Skin epidermis (tissue), 12 donors: ENCODE data around the gene DOCK4.
"Not testable (repeated sequence)": the region's sequence is repeated elsewhere in the genome, so short reads cannot be mapped to it uniquely, and the experiment has no call there.

Experiments
- H3K27ac ChIP-seq, 21 experiments: fragments of 200-600 bp; sonication (generic) in 11 of 21; one replicate each; pipeline ENCODE4 v1.5.0; 2020; ENCODE audit warnings: mild to moderate bottlenecking in 3 of 21, inconsistent platforms in 2 of 21, moderate library complexity in 2 of 21
- H3K4me3 ChIP-seq, 7 experiments: fragments of 200-600 bp; sonication (generic) in 2 of 7; one replicate each; pipeline ENCODE4 v1.5.0; 2020; ENCODE audit warnings: inconsistent platforms in 2 of 7, mild to moderate bottlenecking in 2 of 7, moderate library complexity in 1 of 7

Gene DOCK4, protein sequence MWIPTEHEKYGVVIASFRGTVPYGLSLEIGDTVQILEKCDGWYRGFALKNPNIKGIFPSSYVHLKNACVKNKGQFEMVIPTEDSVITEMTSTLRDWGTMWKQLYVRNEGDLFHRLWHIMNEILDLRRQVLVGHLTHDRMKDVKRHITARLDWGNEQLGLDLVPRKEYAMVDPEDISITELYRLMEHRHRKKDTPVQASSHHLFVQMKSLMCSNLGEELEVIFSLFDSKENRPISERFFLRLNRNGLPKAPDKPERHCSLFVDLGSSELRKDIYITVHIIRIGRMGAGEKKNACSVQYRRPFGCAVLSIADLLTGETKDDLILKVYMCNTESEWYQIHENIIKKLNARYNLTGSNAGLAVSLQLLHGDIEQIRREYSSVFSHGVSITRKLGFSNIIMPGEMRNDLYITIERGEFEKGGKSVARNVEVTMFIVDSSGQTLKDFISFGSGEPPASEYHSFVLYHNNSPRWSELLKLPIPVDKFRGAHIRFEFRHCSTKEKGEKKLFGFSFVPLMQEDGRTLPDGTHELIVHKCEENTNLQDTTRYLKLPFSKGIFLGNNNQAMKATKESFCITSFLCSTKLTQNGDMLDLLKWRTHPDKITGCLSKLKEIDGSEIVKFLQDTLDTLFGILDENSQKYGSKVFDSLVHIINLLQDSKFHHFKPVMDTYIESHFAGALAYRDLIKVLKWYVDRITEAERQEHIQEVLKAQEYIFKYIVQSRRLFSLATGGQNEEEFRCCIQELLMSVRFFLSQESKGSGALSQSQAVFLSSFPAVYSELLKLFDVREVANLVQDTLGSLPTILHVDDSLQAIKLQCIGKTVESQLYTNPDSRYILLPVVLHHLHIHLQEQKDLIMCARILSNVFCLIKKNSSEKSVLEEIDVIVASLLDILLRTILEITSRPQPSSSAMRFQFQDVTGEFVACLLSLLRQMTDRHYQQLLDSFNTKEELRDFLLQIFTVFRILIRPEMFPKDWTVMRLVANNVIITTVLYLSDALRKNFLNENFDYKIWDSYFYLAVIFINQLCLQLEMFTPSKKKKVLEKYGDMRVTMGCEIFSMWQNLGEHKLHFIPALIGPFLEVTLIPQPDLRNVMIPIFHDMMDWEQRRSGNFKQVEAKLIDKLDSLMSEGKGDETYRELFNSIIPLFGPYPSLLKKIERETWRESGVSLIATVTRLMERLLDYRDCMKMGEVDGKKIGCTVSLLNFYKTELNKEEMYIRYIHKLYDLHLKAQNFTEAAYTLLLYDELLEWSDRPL (N-terminal part only)

DNA sequence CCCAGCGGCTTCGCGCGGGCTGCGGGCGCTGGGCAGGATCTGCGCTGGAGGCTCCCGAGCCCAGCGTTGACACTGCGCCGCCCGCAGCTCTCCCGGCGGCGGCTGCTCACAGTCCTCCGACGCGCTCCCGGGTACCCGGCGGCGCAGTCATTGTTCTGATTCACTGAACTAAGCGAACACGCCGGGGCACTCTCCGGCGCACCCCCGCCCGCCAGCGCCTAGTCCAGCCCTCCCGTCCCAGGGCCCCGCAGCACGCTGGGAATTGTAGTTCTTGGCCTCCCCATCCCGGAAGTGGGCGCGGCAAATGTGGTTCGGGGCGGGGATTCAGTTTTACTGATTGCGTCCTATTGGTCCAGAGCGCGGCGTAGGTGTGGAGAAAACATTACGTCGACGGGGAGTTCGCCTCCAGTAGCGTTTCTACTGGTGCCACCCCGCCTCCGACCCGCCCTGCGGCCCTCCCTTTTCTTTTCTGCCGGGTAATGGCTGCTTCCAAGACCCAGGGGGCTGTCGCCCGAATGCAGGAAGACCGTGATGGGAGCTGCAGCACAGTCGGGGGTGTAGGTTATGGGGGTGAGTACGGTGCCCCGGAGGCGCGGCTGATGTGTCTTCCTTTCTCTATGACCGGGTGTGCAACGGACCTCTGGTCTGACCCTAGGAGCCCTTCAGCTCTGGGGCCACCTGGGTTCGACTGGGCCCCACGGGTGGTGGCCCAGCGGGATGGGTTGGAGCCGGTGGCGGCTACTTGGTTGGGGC is at the start of gene DOCK4, which contains the start of gene ZNF277:
TSS of gene DOCK4 (minus strand) at position 162 of the 753 bp plus-strand sequence. CDS start 261 bp downstream, outside the sequence.
TSS of gene ZNF277 (plus strand) at position 458 of the 753 bp plus-strand sequence. CDS start at position 480, 22 bp downstream.
- Histone ChIP-seq H3K27ac (peak within 1 kb of the TSS; percentile 15 to 90 (median 79)), H3K4me3 (peak within 1 kb of the TSS; percentile 69 to 98 (median 85))

DNA sequence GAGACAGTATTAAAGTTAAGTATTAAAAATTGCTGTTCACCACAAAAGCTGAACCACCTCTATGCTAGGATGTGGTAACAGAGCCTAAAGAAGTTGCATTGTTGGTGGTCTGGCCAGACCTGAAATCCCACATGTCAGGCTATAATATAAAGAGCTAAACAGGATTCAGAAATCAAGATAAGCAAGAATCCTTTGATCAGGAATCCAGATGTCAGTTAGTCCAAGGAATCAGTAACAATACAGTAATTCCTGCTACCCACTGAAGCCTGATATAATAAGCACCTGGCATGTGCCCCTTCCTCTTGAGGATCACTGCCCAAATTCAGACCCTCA is 49.2 kb upstream of the DOCK4 start:
- H3K4me3 ChIP-seq = no peak overlapping the region
- no peak overlapping the region for H3K27ac ChIP-seq

DNA sequence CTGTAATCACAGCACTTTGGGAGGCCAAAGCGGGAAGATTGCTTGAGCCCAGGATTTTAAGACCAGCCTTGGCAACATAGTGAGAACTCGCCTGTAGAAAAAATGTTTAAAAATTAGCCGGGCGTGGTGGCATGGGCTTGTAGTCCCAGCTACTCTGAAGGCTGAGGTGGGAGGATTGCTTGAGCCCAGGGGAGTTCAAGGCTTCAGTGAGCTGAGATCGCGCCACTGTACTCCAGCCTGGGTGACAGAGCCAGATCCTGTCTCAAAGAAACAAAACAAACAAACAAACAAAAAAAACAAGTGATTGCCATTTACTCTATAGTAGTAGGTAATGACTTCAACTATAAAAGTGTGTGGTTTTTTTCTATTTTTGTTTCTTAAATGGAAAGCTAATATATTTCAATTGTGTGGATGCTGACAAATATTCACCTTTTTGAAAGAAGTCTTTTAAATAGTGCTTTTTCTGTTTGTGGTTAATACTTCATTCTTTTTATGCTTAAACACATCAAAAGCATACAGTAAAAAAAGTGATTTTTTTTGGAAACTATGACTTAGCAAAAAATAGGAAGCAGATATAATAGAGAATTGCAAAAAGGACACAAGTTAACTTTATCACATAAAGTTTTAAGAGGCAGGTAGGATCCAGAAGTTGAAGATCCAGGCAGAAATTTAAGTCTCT is 48.6 kb upstream of the DOCK4 start:
- Histone ChIP-seq H3K27ac (no peak overlapping the region), H3K4me3 (no peak overlapping the region)

DNA sequence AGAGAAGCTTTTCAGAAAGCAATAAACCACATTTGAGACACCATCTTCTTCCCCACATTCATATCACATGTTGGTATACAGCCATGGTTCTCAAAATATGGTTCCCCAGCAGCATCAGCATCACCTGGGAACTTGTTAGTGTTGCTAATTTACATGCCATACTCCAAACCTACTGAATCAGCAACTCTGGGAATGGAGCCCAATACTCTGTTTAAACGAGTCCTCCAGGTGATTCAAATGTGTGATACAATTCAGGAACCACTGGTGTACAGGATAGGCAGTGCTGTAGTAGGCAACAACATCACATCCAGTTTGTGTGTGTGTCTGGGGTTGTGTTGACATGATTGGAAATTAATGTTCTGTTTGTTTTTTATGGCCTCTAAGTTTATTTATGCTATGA is 48.0 kb upstream of the DOCK4 start:
- no peak overlapping the region for H3K4me3 ChIP-seq
- no peak overlapping the region for H3K27ac ChIP-seq

DNA sequence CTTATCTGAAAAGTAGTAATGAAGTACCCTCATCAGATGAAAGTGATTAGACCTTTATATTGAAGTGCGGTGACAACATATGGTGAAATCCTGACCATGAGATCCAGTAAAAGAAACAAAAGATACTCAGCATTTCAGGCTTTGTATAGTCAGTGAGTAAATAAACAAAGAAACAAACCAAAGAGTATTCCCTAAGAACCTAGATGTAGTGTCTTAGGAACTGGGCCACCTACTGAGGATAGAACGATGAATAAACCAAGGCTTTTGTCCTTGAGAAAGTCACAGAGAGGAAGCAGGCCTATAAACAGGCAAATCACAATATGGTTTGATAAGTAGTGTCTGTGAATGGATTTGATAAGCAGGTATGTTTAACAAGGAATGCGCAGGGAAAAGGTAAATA is 46.5 kb upstream of the DOCK4 start:
- H3K27ac ChIP-seq = no peak overlapping the region

DNA sequence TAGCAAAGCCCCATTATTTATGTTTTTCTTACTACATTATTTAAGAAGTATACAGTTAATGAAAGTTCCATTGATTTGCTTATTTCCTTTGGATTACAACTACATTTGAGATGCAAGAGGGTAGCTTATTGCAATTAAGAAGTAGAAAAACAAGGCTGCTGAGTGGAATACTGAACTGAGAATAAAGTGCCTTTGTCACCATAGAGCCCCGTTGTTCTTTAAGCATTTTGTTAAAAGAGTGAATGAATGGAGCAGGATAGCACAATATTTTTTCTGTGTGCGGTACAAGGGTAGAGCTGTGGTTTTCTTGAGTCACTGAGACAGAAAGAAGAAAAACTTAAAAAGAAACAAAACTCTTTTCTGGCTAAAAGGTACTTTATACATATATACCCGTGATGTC is 45.9 kb upstream of the DOCK4 start:
- Histone ChIP-seq H3K27ac (no peak overlapping the region), H3K4me3 (no peak overlapping the region)

More for the DNA sequence above, 46.5 kb upstream of the DOCK4 start:
- H3K4me3 ChIP-seq = no peak overlapping the region

DNA sequence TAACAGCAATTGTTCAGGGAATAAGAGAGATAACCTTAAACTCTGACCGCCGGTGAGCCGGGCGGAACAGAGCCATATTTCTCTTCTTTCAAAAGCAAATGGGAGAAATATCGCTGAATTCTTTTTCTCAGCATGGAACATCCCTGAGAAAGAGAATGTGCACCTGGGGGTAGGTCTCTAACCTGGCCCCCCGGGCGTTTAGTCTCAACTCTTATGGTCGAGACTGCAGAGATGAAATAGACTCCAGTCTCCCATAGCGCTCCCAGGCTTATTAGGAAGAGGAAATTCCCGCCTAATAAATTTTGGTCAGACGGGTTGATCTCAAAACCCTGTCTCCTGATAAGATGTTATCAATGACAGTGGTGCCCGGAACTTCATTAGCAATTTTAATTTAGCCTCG is 43.8 kb upstream of the DOCK4 start:
- H3K4me3 ChIP-seq, H3K27ac ChIP-seq: not testable (repeated sequence)

DNA sequence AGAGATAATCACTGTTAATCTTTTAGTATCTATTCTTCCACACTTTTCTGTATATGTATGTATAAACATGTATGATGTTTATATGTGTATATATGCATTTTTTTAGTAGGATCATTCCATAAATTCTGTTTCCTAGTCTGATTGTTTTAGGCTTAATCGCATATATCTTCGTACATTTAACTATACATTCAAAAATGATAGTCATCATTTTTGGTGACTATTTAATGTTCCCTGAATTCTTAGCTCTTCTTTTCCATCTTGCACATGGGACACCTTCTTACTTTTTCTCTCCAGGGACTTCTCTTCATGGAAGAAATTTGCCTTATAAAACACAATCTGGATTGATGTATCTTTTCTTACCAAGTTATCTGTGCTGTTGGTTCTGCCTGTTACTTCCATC is 42.4 kb upstream of the DOCK4 start:
- H3K4me3 ChIP-seq = no peak overlapping the region
- H3K27ac ChIP-seq = no peak overlapping the region

DNA sequence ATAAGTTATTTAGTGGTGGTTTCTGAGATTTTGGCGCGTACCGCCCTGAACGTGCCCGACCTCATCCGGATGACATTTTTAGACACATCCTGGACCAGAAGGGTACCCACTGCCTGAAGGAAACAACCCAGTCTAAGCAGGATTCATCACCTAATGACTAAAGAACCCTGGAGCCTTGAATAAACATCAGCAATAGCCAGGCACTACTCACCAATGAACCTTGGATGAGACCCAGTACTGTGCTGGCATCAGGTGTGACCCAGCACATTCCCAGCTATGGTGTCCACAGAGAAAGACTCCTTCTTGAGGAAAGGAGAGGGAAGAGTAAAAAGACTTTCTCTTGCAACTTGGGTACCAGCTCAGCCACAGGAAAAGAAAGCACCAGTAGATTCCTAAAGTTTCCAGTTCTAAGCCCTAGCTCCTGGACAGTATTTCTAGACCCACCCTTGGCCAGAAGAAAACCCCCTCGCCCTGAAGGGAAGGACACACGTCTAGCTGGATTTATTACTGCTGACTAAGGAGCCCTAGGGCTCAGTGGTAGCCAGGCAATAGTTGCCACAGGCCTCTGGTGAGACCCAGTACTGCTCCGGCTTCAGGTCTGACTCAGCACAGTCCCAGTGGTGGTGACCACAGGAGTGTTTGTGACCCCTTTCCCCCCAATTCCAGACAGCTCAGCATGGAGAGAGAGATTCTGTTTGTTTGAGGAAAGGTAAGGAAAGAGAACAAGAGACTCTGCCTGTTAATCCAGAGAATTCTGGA is 32.8 kb upstream of the DOCK4 start:
- H3K27ac ChIP-seq = no peak overlapping the region
- H3K4me3 ChIP-seq = no peak overlapping the region

DNA sequence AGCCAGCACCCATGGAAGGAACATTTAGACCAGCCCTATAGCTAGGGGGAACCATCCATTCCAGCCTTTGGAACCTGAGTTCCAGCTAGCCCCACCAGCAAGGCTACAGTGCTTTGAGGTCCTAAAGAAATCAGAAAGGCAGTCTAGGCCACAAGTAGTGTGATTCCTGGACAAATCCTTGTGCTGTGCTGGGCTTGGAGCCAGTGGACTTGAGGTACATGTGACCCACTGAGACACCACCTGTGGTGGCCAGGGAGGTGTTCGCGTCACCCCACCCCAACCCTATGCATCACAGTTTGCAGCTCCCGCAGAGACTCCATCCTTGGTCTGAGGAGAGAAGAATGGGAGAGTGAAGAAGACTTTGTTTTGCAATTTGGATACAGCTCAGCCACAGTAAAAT is 32.1 kb upstream of the DOCK4 start:
- Histone ChIP-seq H3K27ac (no peak overlapping the region), H3K4me3 (no peak overlapping the region)

DNA sequence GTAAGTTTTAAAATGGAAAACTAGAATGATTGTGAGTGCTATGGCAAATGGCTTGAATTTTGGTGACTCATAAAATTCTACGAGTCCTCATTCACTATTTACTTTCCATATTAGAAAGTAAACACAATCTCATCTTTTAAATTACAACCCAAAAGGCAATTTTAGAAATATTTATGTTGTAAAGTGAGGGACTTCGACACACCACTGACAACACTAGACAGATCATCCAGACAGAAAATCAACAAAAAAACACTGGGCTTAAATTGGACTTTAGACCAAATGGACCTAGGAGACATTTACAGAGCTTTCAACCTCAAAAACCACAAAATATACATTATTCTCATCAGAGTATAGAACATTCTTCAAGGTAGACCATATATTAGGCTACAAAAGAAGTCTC is 30.4 kb upstream of the DOCK4 start:
- H3K4me3 ChIP-seq = no peak overlapping the region
- no peak overlapping the region for H3K27ac ChIP-seq

DNA sequence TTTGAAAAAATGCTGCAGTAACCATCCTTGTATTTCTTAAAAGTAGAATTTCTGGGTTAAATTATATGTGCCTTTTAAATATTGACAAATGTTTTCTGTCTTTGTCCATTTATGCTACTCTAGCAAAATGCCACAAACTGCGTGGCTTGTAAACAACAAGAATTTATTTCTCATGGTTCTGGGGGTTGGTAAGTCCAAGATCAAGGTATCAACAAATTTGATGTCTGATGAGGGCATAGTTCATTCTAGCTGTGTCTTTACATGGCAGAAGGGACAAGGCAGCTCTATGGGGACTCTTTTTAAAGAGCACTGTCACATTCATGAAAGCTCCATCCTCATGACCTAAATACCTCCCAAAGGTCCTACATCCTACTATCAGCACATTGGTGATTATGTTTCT is 27.9 kb upstream of the DOCK4 start:
- no peak overlapping the region for H3K4me3 ChIP-seq
- H3K27ac ChIP-seq = no peak overlapping the region

DNA sequence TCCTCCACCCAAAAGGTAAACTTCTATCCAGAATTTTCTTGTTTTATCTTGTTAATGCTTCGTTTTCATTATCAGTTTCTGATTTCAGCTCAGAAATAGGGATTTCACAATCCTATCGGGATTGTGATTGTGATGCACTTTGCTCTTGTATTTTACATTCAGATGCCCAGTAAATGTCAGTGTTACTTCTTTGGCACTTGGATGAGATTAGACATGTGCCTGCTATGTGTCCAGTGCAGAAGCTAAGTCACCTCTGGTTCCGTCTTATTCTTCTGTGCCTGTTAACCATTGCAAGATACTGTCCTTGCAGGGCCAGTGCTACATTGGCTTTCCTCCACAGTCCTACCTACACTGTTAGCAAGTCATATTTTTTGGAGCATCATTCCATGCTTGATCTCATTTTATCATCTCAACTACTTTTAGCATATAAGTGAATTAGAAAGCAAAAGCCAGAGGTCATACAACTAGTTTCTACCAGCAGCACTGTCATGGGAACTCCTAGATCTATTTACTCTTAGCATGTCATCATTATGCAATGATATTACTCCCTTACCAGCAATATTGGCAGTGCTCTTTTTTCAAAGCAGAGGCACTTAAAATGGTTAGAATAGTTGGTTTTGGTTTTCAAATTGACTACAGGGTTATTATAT is 27.0 kb upstream of the DOCK4 start:
- Histone ChIP-seq H3K27ac (no peak overlapping the region), H3K4me3 (no peak overlapping the region)

DNA sequence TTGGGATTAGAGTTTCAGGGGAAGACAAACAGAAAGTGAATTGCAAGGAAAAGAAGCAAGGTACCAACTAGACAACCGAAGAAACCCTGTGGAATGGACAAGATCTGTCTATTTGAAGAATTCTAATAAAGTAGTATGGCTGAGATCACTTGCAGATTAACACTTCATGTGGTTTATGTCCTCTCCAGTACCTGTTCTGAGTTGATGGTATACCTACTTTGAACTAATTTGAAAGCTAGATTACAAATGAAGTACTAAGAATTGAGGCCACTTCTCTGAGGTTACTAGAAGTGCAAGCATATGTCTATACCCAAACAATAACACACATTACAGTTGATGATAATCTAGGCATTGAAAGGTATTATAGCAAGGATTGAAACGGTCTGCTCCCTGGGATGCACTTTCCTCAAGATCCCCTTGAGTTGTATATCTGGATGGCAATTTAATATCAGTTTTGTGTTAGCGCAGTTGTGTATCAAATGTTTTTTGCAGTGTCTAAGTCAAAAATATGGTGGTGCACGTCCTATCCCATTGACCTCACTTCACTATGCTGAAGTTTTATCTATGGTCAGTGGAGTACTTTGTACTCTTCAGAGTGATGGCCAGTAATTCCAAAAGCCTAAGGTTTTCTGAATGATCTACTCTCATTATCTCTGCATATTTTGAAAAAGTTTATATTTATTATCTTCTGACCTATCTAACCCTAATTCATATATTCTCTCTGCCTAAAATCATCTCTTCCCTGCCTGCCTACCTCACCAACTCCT is 26.2 kb upstream of the DOCK4 start:
- Histone ChIP-seq H3K4me3 (no peak overlapping the region), H3K27ac (no peak overlapping the region)

DNA sequence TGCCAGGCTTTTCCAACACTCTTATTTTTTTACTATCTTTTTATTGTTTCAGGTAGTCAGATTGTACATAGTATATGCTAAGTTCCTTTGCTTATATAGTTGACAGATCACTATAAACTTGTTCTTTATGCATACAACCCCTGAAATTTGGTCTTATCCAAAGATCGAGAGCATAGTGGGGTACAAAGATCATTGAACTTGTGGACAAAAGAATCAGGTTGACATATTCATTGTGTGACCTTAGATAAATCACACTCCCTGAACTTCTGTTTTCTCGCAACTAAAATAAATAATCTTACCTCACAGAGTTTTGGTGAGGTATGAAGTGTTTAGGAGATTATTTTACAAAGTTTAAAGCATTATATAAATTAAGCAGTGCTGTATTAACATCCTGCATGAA is 22.4 kb upstream of the DOCK4 start:
- no peak overlapping the region for H3K27ac ChIP-seq
- no peak overlapping the region for H3K4me3 ChIP-seq

DNA sequence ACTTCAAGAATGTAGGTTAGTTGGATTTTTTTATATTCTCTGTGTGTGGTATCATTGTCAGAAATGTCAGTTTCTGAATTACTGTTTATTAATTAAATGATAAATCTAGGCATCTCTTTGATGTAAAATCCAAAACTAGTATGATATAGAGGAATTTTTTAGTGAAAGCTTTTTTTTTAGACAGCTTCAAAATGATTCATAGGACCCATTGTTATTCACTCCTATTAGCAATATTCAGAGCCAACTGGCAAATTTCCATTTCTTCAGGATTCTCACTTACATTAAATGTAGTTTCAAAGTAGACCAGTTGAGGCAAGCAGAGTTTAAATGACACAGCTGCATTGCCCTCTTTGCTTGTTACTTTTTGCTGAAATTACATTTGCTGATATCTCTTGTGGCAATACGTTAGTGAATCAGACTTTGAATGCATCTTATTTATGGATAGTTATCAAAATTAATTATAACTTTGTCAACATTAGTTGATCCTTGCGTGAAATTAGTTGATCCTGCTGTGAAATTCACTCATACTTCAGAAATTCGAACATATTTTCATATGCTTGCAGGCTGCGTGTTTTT is 20.6 kb upstream of the DOCK4 start:
- H3K4me3 ChIP-seq = no peak overlapping the region
- H3K27ac ChIP-seq = no peak overlapping the region

DNA sequence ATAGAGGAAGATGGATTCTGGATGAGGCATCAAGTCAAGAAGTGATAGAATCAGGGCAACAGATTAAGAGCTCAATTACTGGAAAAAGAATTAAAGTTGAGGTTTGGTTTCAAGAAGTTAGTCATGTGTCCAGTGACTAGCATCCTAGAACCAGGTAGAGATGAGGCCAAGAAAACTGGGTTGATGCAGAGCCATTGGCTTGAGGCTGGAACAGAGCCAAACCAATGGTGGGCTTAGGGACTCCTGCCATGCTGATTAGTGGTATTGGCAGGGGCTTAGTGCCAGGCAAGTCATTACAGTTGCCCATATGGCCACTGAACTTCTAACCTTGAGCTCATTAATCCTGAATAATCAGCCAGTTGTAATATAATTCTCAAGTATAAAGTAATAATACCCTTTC is 18.8 kb upstream of the DOCK4 start:
- Histone ChIP-seq H3K27ac (no peak overlapping the region), H3K4me3 (no peak overlapping the region)
